Esophagus muscularis mucosa (tissue), 4 donors: ENCODE results near the gene ENOX2. TPM values are rescaled to one million over a fixed set of nuclear protein-coding genes. Genes with fewer than 3 reads are reported as not detected.

Experiments used
- DNase-seq: peaks from one replicate; pipeline ENCODE4 v3.0.0-alpha.2; 2017; ENCODE audit errors: extremely low spot score
- H3K27ac ChIP-seq, 4 donors: fragments of 200-600 bp; sonication (generic); replicated peaks in 1 of 4; 1 replicate in 3 of 4; 2 replicates in 1 of 4; pipeline ENCODE4 v1.5.1; 2016 to 2019; ENCODE audit warnings: mild to moderate bottlenecking in 1 of 4
- H3K27me3 ChIP-seq, 4 donors: fragments of 200-600 bp; sonication (generic); one replicate each; pipeline versions ENCODE4 v1.5.1 to v1.6.0; 2016 to 2019
- H3K36me3 ChIP-seq, 4 donors: fragments of 200-600 bp; sonication (generic); one replicate each; pipeline ENCODE4 v1.5.1; 2016 to 2019
- H3K4me1 ChIP-seq, 4 donors: fragments of 200-600 bp; sonication (generic); one replicate each; pipeline ENCODE4 v1.5.1; 2016 to 2019
- H3K4me3 ChIP-seq, 4 donors: fragments of 200-600 bp; sonication (generic); 1 replicate in 2 of 4; 2 replicates in 2 of 4; pipeline ENCODE4 v1.5.1; 2016 to 2019; ENCODE audit warnings: mild to moderate bottlenecking in 4 of 4, moderate library complexity in 1 of 4
- H3K9me3 ChIP-seq, 4 donors: fragments of 200-600 bp; sonication (generic); 1 replicate in 3 of 4; 2 replicates in 1 of 4; pipeline ENCODE4 v1.5.1; 2016 to 2019
- EP300 ChIP-seq: sonication (generic); formaldehyde crosslinking; IDR thresholded peaks from one replicate; pipeline ENCODE4 v1.6.1; 2017; ENCODE audit warnings: antibody characterized with exemption
- POLR2A ChIP-seq: fragments of 450-650 bp; IDR thresholded peaks from one replicate; pipeline ENCODE4 v1.6.1; 2017; ENCODE audit warnings: antibody characterized with exemption, moderate library complexity, mild to moderate bottlenecking, low read depth
- POLR2AphosphoS5 ChIP-seq, 2 donors: sonication (generic); formaldehyde crosslinking; IDR thresholded peaks; one replicate each; pipeline ENCODE4 v1.6.1; 2017; ENCODE audit warnings: antibody characterized with exemption in 2 of 2
- WGBS: methylation state at CpG from one replicate; pipeline ENCODE4 v1.1.5; 2018; 5-methylcytosine and 5-hydroxymethylcytosine counted together
- intact Hi-C: fragments of 100-400 bp; cut with DNase I; formaldehyde crosslinking; loops from one replicate; pipeline ENCODE4 v1.15.1; 2023
- total RNA-seq, 4 donors: library from RNA; depleted of rRNA; stranded (reverse); fragments of >200 nt; gene quantifications; one replicate each; pipeline versions ENCODE4 v1.1.0 to v1.2.1, GENCODE V29; 2016
- TF ChIP-seq, protein P1 (sequence below), 3 experiments: fragments of 200-600 bp in 2 of 3; fragments of 450-650 bp in 1 of 3; sonication (generic) in 2 of 3; IDR thresholded peaks; one replicate each; pipeline ENCODE4 v1.5.1; 2017 to 2019; ENCODE audit warnings: antibody characterized with exemption in 3 of 3, mild to moderate bottlenecking in 2 of 3, moderate library complexity in 1 of 3

ENOX2 gene
- total RNA-seq, 4 donors from 2014 or later = 12.4 to 17.1 (median 15.5) TPM

DNA sequence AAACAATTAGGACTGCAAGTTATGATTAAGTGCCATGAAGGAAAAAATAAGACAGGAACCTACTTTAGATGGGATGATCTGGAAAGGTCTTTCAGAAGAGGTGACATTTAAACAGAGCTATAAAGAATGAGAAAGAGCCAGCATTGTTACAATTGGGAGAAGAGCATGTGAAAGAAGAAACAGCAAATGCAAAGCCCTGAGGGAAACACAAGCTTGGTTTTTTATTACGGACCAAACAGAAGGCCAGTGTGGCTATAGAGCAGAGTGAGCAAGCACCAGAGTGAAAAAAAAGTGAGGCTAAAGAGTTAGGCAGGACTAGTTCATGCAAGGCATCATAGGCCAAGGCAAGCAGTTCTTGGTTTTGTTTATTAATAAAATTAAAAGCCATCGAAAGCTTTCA is 325.6 kb downstream of the ENOX2 start:
- no peak overlapping the region for H3K27ac ChIP-seq
- 82% methylated on average over 2 of the region's 2 CpGs for WGBS
- H3K36me3 ChIP-seq = no peaks in the 10 kb centered on the region
- TF ChIP-seq, protein P1, sequence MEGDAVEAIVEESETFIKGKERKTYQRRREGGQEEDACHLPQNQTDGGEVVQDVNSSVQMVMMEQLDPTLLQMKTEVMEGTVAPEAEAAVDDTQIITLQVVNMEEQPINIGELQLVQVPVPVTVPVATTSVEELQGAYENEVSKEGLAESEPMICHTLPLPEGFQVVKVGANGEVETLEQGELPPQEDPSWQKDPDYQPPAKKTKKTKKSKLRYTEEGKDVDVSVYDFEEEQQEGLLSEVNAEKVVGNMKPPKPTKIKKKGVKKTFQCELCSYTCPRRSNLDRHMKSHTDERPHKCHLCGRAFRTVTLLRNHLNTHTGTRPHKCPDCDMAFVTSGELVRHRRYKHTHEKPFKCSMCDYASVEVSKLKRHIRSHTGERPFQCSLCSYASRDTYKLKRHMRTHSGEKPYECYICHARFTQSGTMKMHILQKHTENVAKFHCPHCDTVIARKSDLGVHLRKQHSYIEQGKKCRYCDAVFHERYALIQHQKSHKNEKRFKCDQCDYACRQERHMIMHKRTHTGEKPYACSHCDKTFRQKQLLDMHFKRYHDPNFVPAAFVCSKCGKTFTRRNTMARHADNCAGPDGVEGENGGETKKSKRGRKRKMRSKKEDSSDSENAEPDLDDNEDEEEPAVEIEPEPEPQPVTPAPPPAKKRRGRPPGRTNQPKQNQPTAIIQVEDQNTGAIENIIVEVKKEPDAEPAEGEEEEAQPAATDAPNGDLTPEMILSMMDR (IDR thresholded peaks at IDR 0.05) = no peak
- TF ChIP-seq POLR2AphosphoS5 (IDR thresholded peaks at IDR 0.05) (no peak), POLR2A (no peak), EP300 (no peak)
- DNase-seq = no peak
- intact Hi-C loops = no loop called here
- no peaks in the 10 kb centered on the region for H3K9me3 ChIP-seq
- no peaks in the 10 kb centered on the region for H3K4me1 ChIP-seq
- H3K27me3 ChIP-seq = no peaks in the 10 kb centered on the region
- H3K4me3 ChIP-seq = no peak overlapping the region

DNA sequence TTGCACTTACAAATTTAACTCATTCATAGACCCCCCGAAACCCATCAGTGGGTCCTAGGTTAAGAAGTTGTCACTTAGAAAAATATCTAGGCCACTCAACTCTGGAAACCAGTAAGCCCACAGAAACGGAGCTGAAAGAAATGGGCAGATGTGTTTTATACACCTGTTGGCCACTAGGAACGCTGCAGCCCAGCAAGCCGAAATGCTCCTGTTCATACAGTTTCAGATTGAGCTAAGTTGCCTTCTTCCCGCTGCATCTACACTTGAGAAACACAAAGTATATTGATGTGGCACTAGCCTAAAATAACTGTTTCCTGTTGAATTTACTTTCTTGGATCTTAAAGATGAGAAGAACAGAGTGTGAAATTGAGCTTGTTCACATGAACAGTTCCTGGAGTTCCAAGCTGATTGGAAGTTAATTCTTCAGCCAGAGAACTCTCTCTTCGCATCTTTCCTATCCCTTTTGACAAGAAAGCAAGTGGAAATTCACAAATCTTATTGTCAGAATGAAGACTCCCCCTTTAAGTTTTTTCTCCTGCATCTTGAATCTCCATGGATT is 327.1 kb downstream of the ENOX2 start:
- no peak overlapping the region for H3K4me3 ChIP-seq
- H3K36me3 ChIP-seq = no peaks in the 10 kb centered on the region
- H3K4me1 ChIP-seq = no peaks in the 10 kb centered on the region
- intact Hi-C loops = no loop called here
- H3K27me3 ChIP-seq = no peaks in the 10 kb centered on the region
- no peaks in the 10 kb centered on the region for H3K9me3 ChIP-seq
- DNase-seq = no peak
- no peak overlapping the region for H3K27ac ChIP-seq
- TF ChIP-seq POLR2A (no peak), POLR2AphosphoS5 (IDR thresholded peaks at IDR 0.05) (no peak), EP300 (no peak)
- TF ChIP-seq, protein P1 (IDR thresholded peaks at IDR 0.05) = peak; percentile 49 to 69 (median 53)
- 33% methylated on average over 6 of the region's 6 CpGs for WGBS

Other genes starting within 250 kb of the ENOX2 start
- 1 to 10 TPM in 1 of 4 donors, under 1 TPM in 2, not detected in 1; 0.32 to 1.2 (median 0.34) TPM for gene ARHGAP36, start 155.1 kb upstream of the ENOX2 start, total RNA-seq